CD4-positive, alpha-beta memory T cell (primary cell): ENCODE results near the gene PLCL2. TPM values are rescaled to one million over a fixed set of nuclear protein-coding genes. Genes with fewer than 3 reads are reported as not detected.
A peak's percentile ranks its signal among the peaks of the same experiment; 100 is the strongest.

Experiments used
- CTCF ChIA-PET: fragments of 350-600 bp; sonication (Branson Sonifier 250); formaldehyde crosslinking; loops from one replicate; lab custom pipeline; 2021; ENCODE audit warnings: inconsistent platforms; ENCODE audit not compliant: partially characterized antibody; lab: Charles Lee
- POLR2A ChIA-PET: fragments of 350-600 bp; sonication (Branson Sonifier 250); formaldehyde crosslinking; loops from one replicate; lab custom pipeline; 2021; ENCODE audit not compliant: partially characterized antibody; lab: Charles Lee
- DNase-seq, 5 donors: peaks; one replicate each; pipeline versions ENCODE4 v3.0.0 to v3.0.0-alpha.2; 2020 to 2022; ENCODE audit warnings: mixed read lengths in 1 of 5
- H3K27ac ChIP-seq: one replicate; pipeline ENCODE4 v1.7.0; 2013; ENCODE audit warnings: low read depth, low read length
- H3K27me3 ChIP-seq: 2 replicates; pipeline ENCODE4 v1.7.0; 2013; ENCODE audit warnings: mild to moderate bottlenecking, low read length, moderate library complexity; ENCODE audit not compliant: insufficient read depth
- H3K36me3 ChIP-seq: 2 replicates; pipeline ENCODE4 v1.7.0; 2013; ENCODE audit warnings: mild to moderate bottlenecking, low read length, moderate library complexity; ENCODE audit not compliant: insufficient read depth
- H3K4me1 ChIP-seq: 2 replicates; pipeline ENCODE4 v1.7.0; 2013; ENCODE audit warnings: mild to moderate bottlenecking, low read length, moderate library complexity; ENCODE audit not compliant: insufficient read depth
- H3K4me3 ChIP-seq, 2 donors: one replicate each; pipeline ENCODE4 v1.7.0; 2013; ENCODE audit warnings: low read length in 2 of 2, mild to moderate bottlenecking in 1 of 2
- H3K9me3 ChIP-seq, 2 donors: one replicate each; pipeline ENCODE4 v1.7.0; 2013; ENCODE audit warnings: low read length in 2 of 2, control low read depth in 1 of 2; ENCODE audit not compliant: control insufficient read depth in 1 of 2
- H3K27ac Mint-ChIP-seq, 7 donors: one replicate each; pipeline ENCODE4 v1.8.0; 2020 to 2021; ENCODE audit warnings: mixed read lengths in 7 of 7, mild to moderate bottlenecking in 6 of 7, inconsistent platforms in 3 of 7, moderate library complexity in 3 of 7
- H3K27me3 Mint-ChIP-seq, 2 donors: one replicate each; pipeline ENCODE4 v1.8.0; 2020 to 2021; ENCODE audit warnings: mixed read lengths in 2 of 2
- H3K36me3 Mint-ChIP-seq, 2 donors: one replicate each; pipeline ENCODE4 v1.8.0; 2020 to 2021; ENCODE audit warnings: mixed read lengths in 2 of 2, inconsistent platforms in 1 of 2, mild to moderate bottlenecking in 1 of 2
- H3K4me1 Mint-ChIP-seq, 4 donors: one replicate each; pipeline ENCODE4 v1.8.0; 2020 to 2021; ENCODE audit warnings: mixed read lengths in 4 of 4, mild to moderate bottlenecking in 1 of 4
- H3K4me3 Mint-ChIP-seq, 8 donors: one replicate each; pipeline ENCODE4 v1.8.0; 2020 to 2021; ENCODE audit warnings: mixed read lengths in 8 of 8, mild to moderate bottlenecking in 7 of 8, moderate library complexity in 6 of 8, inconsistent platforms in 3 of 8
- H3K9me3 Mint-ChIP-seq, 8 donors: one replicate each; pipeline ENCODE4 v1.8.0; 2020 to 2021; ENCODE audit warnings: mixed read lengths in 8 of 8, mild to moderate bottlenecking in 5 of 8, inconsistent platforms in 3 of 8, moderate library complexity in 1 of 8
- intact Hi-C: fragments of 100-400 bp; cut with micrococcal nuclease; formaldehyde crosslinking; loops from one replicate; pipeline ENCODE4 v1.15.1; 2023
- polyA plus RNA-seq, 2 donors: library from polyadenylated mRNA; unstranded; fragments of 300-500 nt; fragmentation: Illumina TruSeq; gene quantifications; one replicate each; pipeline ENCODE4 v1.2.3, GENCODE V29; 2021
- total RNA-seq, 2 experiments: library from RNA; stranded (reverse); gene quantifications; one replicate each; pipeline ENCODE4 v1.2.3, GENCODE V29; 2021

PLCL2 gene
- total and polyA plus RNA-seq, 4 experiments from 2014 or later = 64.5 to 89.4 (median 68.1) TPM

DNA sequence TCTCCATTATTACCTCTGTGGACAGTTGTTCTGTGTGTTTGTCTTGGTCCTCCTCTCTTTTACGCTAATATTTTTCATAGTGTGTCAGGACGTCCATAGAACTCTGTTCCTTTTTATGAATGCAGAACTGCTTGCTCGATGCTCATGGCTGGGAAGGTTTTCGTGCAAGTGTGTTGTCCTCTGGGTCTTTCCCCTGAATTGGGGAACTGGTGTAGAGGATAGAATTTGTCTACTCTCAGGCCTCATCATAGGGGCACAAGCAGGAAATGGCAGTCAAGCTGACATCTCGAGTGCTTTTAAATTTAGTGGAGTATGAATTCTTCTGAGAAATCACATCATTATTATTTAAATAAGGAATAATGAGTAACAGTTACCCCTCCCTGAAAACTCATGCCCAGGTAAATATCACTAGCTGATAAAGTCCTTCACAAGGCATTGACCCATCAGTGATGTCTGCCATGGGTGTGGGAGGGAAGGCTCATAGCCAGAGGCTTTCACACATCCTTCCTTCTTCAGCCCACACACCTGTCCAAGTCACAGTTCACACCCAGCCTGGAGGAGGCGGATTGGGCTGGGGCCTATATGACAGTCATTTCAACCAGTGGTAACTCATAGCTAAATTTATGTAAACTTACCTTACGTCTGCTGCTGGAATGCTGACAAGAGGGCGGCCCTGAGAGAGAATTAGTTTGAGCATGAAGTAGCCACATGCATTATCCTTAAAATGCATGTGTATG is 226.1 kb downstream of the PLCL2 start:
- Mint-ChIP-seq H3K27ac (no peak overlapping the region), H3K4me1 (no peaks in the 10 kb centered on the region), H3K27me3 (no peaks in the 10 kb centered on the region), H3K36me3 (no peaks in the 10 kb centered on the region), H3K4me3 (no peak overlapping the region), H3K9me3 (peaks cover 0 to 9% (median 3%) of the 10 kb centered on the region in 8 donors)
- H3K9me3 ChIP-seq = no peaks in the 10 kb centered on the region
- H3K36me3 ChIP-seq = no peaks in the 10 kb centered on the region
- DNase-seq = no peak
- no peak overlapping the region for H3K27ac ChIP-seq
- ChIA-PET CTCF (interaction anchor here (0.7 kb wide), 1 partner anchor 286 kb away, joined by 3 read pairs; no protein-coding TSS in a partner anchor), POLR2A (no interaction called here)
- intact Hi-C loops = no loop called here
- no peak overlapping the region for H3K4me3 ChIP-seq
- no peaks in the 10 kb centered on the region for H3K27me3 ChIP-seq
- no peaks in the 10 kb centered on the region for H3K4me1 ChIP-seq

DNA sequence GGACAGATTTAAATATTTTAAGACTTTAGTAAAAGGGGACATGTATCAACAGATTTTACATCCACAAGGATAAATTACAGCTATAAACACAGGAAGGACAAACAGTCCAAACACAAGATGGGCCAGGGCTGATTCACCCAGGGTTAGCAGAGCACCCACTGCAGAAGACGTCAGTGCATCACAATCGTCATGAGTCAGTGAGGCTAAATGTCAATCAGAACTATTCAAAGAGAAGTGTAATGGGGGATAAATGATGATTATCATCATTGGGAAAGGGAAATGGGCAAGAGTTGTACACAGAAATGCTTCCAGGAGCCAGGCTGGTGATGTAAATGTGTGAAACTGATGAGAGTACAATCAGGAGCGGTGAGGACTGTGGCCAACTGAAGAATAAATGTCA is 226.8 kb downstream of the PLCL2 start:
- H3K4me1 ChIP-seq = no peaks in the 10 kb centered on the region
- H3K27me3 ChIP-seq = no peaks in the 10 kb centered on the region
- POLR2A ChIA-PET = no interaction called here
- intact Hi-C loops = no loop called here
- H3K4me3 ChIP-seq = no peak overlapping the region
- no peaks in the 10 kb centered on the region for H3K36me3 Mint-ChIP-seq
- H3K4me1 Mint-ChIP-seq = no peaks in the 10 kb centered on the region
- no peaks in the 10 kb centered on the region for H3K27me3 Mint-ChIP-seq
- no peak overlapping the region for H3K27ac Mint-ChIP-seq
- no peaks in the 10 kb centered on the region for H3K36me3 ChIP-seq
- peaks cover 0 to 4% (median 2%) of the 10 kb centered on the region in 8 donors for H3K9me3 Mint-ChIP-seq
- CTCF ChIA-PET = interaction anchor here (0.7 kb wide), 1 partner anchor 287 kb away, joined by 3 read pairs; no protein-coding TSS in a partner anchor
- H3K4me3 Mint-ChIP-seq = no peak overlapping the region
- no peaks in the 10 kb centered on the region for H3K9me3 ChIP-seq
- DNase-seq = no peak
- no peak overlapping the region for H3K27ac ChIP-seq

DNA sequence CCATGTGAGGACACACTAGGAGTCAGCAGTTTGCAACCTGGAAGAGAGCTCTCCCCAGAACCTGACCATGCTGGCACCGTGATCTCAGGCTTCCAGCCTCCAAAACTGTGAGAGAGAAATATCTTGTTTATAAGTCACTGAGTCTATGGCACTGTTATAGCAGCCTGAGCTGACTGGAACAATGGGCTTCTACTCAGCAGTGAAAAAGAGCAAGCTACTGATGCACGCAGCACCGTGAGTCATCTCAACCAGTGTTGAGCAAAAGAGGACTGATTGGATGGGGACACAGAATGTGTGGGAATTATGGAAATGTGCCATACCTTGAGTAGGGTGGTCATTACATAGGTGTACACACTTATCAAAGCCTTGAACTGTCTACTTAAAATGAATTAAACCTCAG is 230.4 kb downstream of the PLCL2 start:
- Histone ChIP-seq H3K9me3 (no peaks in the 10 kb centered on the region), H3K27ac (no peak overlapping the region), H3K4me1 (no peaks in the 10 kb centered on the region), H3K36me3 (no peaks in the 10 kb centered on the region), H3K4me3 (no peak overlapping the region), H3K27me3 (no peaks in the 10 kb centered on the region)
- Mint-ChIP-seq H3K27ac (peak overlapping the region in 1 of 7 donors; percentile 36), H3K4me1 (peaks cover 0 to 2% (median 0%) of the 10 kb centered on the region in 4 donors), H3K4me3 (no peak overlapping the region), H3K9me3 (no peaks in the 10 kb centered on the region), H3K27me3 (no peaks in the 10 kb centered on the region), H3K36me3 (no peaks in the 10 kb centered on the region)
- ChIA-PET POLR2A (no interaction called here), CTCF (no interaction called here)
- no peak for DNase-seq
- intact Hi-C loops = no loop called here

DNA sequence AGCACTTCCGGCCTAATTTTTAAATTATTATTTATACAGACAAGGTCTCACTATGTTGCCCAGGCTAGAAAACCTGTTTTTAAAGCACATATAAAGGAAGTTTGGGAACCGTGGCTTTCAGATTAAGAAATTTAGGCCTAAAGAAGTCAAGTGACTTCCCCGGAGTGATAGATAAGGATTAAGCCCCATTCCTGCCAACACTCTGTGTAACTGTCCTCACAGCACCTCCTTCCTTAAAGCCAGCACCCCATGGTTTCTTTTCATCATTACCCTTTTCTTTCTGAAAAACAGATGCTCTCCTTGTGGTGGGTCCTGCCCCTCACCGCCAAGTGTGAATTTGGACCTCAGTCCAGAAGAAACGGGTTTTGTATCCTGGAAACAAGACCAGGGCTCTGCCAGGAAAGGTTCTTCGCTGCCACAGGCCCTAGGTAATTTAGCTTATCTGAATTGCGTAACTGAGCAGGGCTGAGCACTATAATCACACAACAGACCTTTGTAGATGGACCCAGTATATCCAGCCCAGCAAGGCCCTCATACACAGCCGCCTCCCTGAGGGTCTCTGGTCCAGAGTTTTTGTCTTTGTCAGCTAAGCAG is 231.3 kb downstream of the PLCL2 start:
- no peaks in the 10 kb centered on the region for H3K36me3 Mint-ChIP-seq
- ChIA-PET CTCF (no interaction called here), POLR2A (no interaction called here)
- H3K27me3 Mint-ChIP-seq = no peaks in the 10 kb centered on the region
- no peaks in the 10 kb centered on the region for H3K4me1 ChIP-seq
- H3K36me3 ChIP-seq = no peaks in the 10 kb centered on the region
- intact Hi-C loops = no loop called here
- H3K27ac ChIP-seq = no peak overlapping the region
- no peaks in the 10 kb centered on the region for H3K9me3 Mint-ChIP-seq
- no peaks in the 10 kb centered on the region for H3K27me3 ChIP-seq
- no peak overlapping the region for H3K4me3 Mint-ChIP-seq
- no peak for DNase-seq
- H3K9me3 ChIP-seq = no peaks in the 10 kb centered on the region
- peaks cover 0 to 2% (median 0%) of the 10 kb centered on the region in 4 donors for H3K4me1 Mint-ChIP-seq
- no peak overlapping the region for H3K4me3 ChIP-seq
- H3K27ac Mint-ChIP-seq = no peak overlapping the region

DNA sequence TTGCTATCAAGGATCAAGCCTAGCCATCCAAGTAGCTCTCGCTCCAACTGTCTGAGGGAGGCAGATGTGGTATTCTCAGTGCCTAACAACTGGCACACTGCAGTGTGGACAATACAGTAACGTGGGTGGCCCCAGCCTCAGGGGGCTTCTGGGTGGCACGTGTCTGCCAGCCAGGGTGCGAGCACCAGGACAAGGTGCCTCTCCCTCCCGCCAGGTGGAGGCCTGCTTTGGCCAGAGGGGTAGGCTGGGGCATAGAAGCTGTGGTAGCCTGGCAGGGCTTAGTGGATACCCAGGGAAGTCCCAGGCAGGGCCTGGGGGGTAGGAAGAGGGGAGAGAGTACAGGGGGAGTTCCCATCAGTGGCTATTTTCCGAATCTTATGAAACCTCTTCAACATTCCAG is 234.0 kb downstream of the PLCL2 start:
- H3K27me3 ChIP-seq = no peaks in the 10 kb centered on the region
- H3K4me1 ChIP-seq = no peaks in the 10 kb centered on the region
- Mint-ChIP-seq H3K4me1 (peaks cover 0 to 2% (median 0%) of the 10 kb centered on the region in 4 donors), H3K4me3 (no peak overlapping the region), H3K9me3 (peaks cover 0 to 3% (median 0%) of the 10 kb centered on the region in 8 donors), H3K36me3 (peaks cover 0 to 5% of the 10 kb centered on the region in 2 donors), H3K27ac (peak overlapping the region in 1 of 7 donors; percentile 18), H3K27me3 (no peaks in the 10 kb centered on the region)
- ChIA-PET CTCF (no interaction called here), POLR2A (no interaction called here)
- no peak for DNase-seq
- no peaks in the 10 kb centered on the region for H3K36me3 ChIP-seq
- no peak overlapping the region for H3K27ac ChIP-seq
- no peak overlapping the region for H3K4me3 ChIP-seq
- intact Hi-C loops = no loop called here
- no peaks in the 10 kb centered on the region for H3K9me3 ChIP-seq

DNA sequence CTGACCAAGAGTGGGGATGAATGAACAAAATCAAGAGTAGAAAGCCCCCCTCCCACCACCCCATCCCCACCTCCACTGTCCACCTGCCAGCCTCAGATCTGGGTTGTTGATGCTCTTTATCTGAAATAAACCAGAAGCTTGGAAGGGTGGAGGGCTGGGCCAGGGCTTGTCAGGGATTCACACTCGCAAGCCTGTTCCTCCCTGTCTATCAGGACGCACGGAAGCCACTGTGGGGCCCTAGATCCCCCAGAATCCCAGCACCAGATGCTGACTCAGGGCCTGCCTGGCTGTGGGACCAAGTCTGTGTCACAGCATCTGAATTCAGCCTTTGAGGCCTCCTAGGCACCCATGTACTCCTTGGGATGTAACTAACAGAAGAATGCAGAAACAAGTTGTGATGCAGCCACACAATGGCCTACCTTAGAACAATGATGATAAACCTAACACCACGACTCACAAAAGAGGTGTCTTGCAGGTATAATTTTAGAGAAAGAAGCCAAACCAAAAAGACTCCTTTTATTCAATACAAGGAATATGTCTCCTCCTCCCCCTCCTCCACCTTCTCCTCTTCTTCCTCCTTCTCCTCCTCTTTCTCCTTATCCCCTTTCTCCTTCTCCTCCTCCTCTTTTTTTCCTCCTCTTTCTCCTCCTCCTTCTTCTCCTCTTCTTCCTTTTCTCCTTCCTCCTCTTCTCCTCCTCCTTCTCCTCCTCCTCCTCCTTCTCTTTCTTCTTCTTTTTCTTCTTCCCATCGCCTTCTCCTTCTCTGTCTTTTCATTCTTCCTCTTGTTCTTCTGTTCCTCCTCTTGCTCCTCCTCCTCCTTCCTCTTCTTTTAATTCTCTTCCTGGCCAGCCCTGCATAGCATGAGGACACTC is 234.7 kb downstream of the PLCL2 start:
- CTCF ChIA-PET = no interaction called here
- Histone ChIP-seq H3K4me1 (no peaks in the 10 kb centered on the region), H3K27me3 (no peaks in the 10 kb centered on the region), H3K27ac (no peak overlapping the region), H3K36me3 (no peaks in the 10 kb centered on the region), H3K4me3 (no peak overlapping the region), H3K9me3 (no peaks in the 10 kb centered on the region)
- Mint-ChIP-seq H3K4me1 (peaks cover 0 to 2% (median 0%) of the 10 kb centered on the region in 4 donors), H3K27ac (peak overlapping the region in 1 of 7 donors; percentile 29), H3K4me3 (no peak overlapping the region), H3K27me3 (no peaks in the 10 kb centered on the region), H3K9me3 (peaks cover 0 to 3% (median 0%) of the 10 kb centered on the region in 8 donors), H3K36me3 (peaks cover 0 to 5% of the 10 kb centered on the region in 2 donors)
- intact Hi-C loops = no loop called here
- POLR2A ChIA-PET = no interaction called here
- DNase-seq = no peak

DNA sequence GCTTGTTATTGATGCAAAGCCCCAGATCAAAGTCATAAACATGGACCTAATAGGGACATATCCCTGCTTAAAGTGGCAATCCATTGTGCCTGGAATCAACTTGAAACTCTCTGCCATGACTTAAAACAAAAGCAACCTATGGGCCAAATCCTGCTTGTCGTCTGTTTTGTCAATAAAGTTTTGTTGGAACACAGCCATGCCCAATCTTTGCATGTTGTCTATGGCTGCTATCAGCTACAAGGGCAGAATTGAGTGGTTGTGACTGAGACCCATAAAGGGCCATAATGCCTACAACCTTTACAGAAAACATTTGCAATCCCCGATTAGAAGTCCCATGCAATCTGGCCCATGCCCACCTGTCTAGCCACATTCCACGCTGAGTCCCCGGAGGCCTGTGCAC is 235.4 kb downstream of the PLCL2 start:
- Mint-ChIP-seq H3K27me3 (no peaks in the 10 kb centered on the region), H3K36me3 (peaks cover 0 to 5% of the 10 kb centered on the region in 2 donors), H3K4me1 (peaks cover 0 to 2% (median 0%) of the 10 kb centered on the region in 4 donors), H3K27ac (no peak overlapping the region), H3K9me3 (peaks cover 0 to 3% (median 0%) of the 10 kb centered on the region in 8 donors), H3K4me3 (no peak overlapping the region)
- DNase-seq = no peak
- Histone ChIP-seq H3K36me3 (no peaks in the 10 kb centered on the region), H3K9me3 (no peaks in the 10 kb centered on the region), H3K27ac (no peak overlapping the region), H3K4me1 (no peaks in the 10 kb centered on the region), H3K4me3 (no peak overlapping the region), H3K27me3 (no peaks in the 10 kb centered on the region)
- POLR2A ChIA-PET = no interaction called here
- intact Hi-C loops = no loop called here
- CTCF ChIA-PET = no interaction called here
